ENCODE data around the gene SYNCRIP. TPM values are rescaled to one million over a fixed set of nuclear protein-coding genes. Genes with fewer than 3 reads are reported as not detected.

Gene SYNCRIP
- total RNA-seq, 4 donors from 2014 or later: 59.7 to 71.4 (median 64.3) TPM

DNA sequence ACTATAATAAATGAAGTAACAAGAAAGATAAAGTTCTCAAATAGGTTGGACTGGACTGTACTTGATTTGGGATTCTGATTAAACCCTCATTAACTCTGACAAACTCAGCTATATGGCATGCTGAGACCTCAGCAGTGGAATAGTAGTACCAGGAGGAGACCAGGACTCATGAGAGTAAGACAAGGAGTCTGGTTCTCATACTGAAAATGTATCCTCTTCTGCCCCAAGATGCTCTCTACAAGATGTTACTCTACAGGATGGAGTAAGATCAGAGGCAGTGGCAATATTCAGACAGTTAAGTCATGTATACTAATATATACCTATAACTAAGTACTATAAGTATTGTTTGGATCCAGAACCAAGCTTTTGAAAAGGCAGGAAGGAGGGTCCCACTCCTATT, 31.9 kb upstream of the SYNCRIP start:
- H3K9me3 ChIP-seq: no peaks in the 10 kb centered on the region
- H3K36me3 ChIP-seq: no peaks in the 10 kb centered on the region
- no peak for TF ChIP-seq POLR2AphosphoS5 (IDR thresholded peaks at IDR 0.05)
- TF ChIP-seq EP300 (IDR thresholded peaks at IDR 0.05): no peak
- no peak for TF ChIP-seq POLR2A (IDR thresholded peaks at IDR 0.05)
- TF ChIP-seq, protein P1, sequence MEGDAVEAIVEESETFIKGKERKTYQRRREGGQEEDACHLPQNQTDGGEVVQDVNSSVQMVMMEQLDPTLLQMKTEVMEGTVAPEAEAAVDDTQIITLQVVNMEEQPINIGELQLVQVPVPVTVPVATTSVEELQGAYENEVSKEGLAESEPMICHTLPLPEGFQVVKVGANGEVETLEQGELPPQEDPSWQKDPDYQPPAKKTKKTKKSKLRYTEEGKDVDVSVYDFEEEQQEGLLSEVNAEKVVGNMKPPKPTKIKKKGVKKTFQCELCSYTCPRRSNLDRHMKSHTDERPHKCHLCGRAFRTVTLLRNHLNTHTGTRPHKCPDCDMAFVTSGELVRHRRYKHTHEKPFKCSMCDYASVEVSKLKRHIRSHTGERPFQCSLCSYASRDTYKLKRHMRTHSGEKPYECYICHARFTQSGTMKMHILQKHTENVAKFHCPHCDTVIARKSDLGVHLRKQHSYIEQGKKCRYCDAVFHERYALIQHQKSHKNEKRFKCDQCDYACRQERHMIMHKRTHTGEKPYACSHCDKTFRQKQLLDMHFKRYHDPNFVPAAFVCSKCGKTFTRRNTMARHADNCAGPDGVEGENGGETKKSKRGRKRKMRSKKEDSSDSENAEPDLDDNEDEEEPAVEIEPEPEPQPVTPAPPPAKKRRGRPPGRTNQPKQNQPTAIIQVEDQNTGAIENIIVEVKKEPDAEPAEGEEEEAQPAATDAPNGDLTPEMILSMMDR (IDR thresholded peaks at IDR 0.05): no peak
- no peak for DNase-seq (ENCODE audit: low spot score in 2 of 2)
- peaks cover 55% of the 10 kb centered on the region for H3K4me1 ChIP-seq
- H3K27me3 ChIP-seq: no peaks in the 10 kb centered on the region
- no peak overlapping the region for H3K27ac ChIP-seq
- no peak overlapping the region for H3K4me3 ChIP-seq

DNA sequence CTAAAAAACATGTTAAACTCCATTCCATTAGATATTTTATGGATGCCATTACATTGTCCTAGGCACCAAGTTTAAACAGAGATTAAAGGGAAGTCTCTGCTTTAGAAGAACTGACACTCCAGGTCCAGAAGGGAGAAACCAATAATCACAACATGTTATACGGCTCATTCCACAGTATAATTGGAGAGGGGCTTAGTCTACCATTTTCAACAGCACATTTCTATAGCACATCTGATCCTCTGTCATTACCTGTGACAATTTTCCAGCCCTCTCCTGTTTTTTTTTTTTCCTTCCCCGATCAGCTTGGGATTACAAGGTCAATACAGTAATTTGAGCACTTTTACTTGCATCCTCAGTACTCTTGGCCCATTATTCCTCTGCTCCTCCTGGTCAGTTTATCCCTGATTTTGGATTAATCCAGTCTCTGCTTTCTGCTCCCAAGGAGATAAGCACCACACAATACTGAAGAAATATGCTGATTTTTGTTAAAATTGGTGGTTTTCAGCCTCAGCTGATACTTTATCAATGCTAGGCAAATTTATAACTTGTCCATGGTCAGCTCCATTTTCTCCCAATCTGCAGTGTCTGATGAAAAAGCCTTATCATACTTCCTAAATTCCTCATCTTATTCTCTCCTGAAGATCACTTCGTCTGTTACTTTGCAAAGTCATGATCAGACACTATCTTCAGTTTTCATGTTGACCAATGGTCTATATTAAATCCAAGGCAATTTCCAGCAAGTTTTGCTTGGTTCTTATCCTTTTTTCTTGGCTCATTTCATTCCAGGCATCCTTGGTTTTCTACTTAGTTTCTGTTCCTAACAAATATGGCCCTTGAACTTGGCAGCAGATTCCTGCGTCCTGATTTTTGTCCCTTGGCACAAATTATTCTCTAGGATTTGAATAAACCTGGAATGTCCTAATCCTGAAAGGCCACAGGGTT, 30.8 kb upstream of the SYNCRIP start:
- Histone ChIP-seq H3K9me3 (no peaks in the 10 kb centered on the region), H3K4me3 (no peak overlapping the region), H3K27me3 (no peaks in the 10 kb centered on the region), H3K27ac (no peak overlapping the region), H3K4me1 (peaks cover 50% of the 10 kb centered on the region), H3K36me3 (no peaks in the 10 kb centered on the region)
- TF ChIP-seq POLR2AphosphoS5 (IDR thresholded peaks at IDR 0.05) (no peak), EP300 (IDR thresholded peaks at IDR 0.05) (no peak), POLR2A (IDR thresholded peaks at IDR 0.05) (no peak)
- TF ChIP-seq, protein P1 (IDR thresholded peaks at IDR 0.05): no peak
- WGBS: 89% methylated on average over 4 of the region's 4 CpGs
- no peak for DNase-seq (ENCODE audit: low spot score in 2 of 2)

DNA sequence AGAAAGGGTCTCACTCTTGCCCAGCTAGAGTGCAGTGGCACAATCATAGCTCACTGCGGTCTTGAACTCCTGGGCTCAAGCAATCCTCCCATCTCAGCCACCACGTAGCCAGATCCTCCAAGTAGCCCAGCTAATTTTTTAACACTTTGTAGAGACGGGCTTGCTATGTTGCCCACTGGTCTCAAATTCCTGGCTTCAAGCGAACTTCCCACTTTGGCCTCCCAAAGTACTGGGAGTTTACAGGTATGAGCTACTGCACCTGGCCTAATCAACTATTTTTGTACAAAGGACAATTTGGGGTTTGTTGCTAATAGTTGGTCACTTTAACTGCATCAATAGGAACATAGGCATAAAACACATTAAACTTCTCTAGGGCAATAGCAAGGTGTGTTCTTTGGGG, 29.9 kb upstream of the SYNCRIP start:
- Histone ChIP-seq H3K4me1 (peaks cover 50% of the 10 kb centered on the region), H3K36me3 (no peaks in the 10 kb centered on the region), H3K4me3 (no peak overlapping the region), H3K27ac (no peak overlapping the region), H3K9me3 (no peaks in the 10 kb centered on the region), H3K27me3 (no peaks in the 10 kb centered on the region)
- TF ChIP-seq POLR2A (IDR thresholded peaks at IDR 0.05) (no peak), EP300 (IDR thresholded peaks at IDR 0.05) (no peak), POLR2AphosphoS5 (IDR thresholded peaks at IDR 0.05) (no peak)
- TF ChIP-seq, protein P1 (IDR thresholded peaks at IDR 0.05): no peak
- 95% methylated on average over 4 of the region's 4 CpGs for WGBS
- DNase-seq (ENCODE audit: low spot score in 2 of 2): no peak

DNA sequence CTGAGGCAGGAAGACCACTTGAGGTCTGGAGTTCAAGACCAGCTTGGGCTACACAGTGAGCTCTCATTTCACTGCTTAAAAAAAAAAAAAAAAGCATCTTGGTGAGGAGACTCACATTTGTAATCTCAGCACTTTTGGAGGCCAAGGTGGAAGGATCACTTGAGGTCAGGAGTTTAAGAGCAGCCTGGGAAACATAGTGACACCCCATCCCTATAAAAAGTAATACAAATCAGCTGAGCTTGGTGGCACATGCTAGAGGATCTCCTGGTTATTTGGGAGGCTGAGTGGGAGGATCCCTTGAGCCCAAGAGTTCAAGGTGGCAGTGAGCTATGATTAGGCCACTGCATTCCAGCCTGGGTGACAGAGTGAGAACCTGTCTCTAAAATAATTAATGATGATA, 29.4 kb upstream of the SYNCRIP start:
- Histone ChIP-seq H3K27me3 (no peaks in the 10 kb centered on the region), H3K4me3 (no peak overlapping the region), H3K27ac (no peak overlapping the region), H3K4me1 (peaks cover 46% of the 10 kb centered on the region), H3K36me3 (peaks cover 3% of the 10 kb centered on the region), H3K9me3 (no peaks in the 10 kb centered on the region)
- DNase-seq (ENCODE audit: low spot score in 2 of 2): no peak
- TF ChIP-seq, protein P1 (IDR thresholded peaks at IDR 0.05): no peak
- TF ChIP-seq POLR2A (IDR thresholded peaks at IDR 0.05) (no peak), EP300 (IDR thresholded peaks at IDR 0.05) (no peak), POLR2AphosphoS5 (IDR thresholded peaks at IDR 0.05) (no peak)

DNA sequence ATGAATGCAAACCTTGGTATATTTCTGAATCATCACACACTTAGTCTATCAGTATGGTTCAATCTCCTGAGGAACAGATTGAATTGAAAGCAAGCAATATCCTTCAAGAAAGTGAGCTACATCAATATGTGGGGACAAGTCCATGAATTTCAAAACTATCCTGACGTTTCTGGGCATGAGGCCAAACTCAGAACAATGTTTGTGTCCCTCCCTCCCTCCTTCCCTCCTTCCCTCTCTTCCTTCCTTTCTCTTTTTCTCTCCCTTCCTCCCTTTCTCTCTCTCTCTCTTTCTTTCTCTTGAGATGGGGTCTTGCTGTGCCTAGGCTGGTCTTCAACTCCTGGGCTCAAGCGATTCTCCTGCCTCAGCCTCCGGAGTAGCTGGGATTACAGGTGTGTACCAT, 27.9 kb upstream of the SYNCRIP start:
- no peaks in the 10 kb centered on the region for H3K27me3 ChIP-seq
- H3K9me3 ChIP-seq: no peaks in the 10 kb centered on the region
- 65% methylated on average over 3 of the region's 3 CpGs for WGBS
- peaks cover 31% of the 10 kb centered on the region for H3K4me1 ChIP-seq
- H3K4me3 ChIP-seq: no peak overlapping the region
- H3K36me3 ChIP-seq: peaks cover 7% of the 10 kb centered on the region
- no peak for TF ChIP-seq POLR2A (IDR thresholded peaks at IDR 0.05)
- TF ChIP-seq POLR2AphosphoS5 (IDR thresholded peaks at IDR 0.05): no peak
- no peak for TF ChIP-seq EP300 (IDR thresholded peaks at IDR 0.05)
- TF ChIP-seq, protein P1 (IDR thresholded peaks at IDR 0.05): no peak
- no peak overlapping the region for H3K27ac ChIP-seq
- DNase-seq (ENCODE audit: low spot score in 2 of 2): no peak
